GM12801 (cell line): ENCODE results near the gene ALG6.

ENCODE experiments used
- TF ChIP-seq, protein P1 (sequence below): IDR thresholded peaks from one replicate; pipeline ENCODE4 v1.5.1; 2011; ENCODE audit warnings: control low read depth; ENCODE audit not compliant: insufficient read length; ENCODE audit errors: extremely low read depth

Gene ALG6

DNA sequence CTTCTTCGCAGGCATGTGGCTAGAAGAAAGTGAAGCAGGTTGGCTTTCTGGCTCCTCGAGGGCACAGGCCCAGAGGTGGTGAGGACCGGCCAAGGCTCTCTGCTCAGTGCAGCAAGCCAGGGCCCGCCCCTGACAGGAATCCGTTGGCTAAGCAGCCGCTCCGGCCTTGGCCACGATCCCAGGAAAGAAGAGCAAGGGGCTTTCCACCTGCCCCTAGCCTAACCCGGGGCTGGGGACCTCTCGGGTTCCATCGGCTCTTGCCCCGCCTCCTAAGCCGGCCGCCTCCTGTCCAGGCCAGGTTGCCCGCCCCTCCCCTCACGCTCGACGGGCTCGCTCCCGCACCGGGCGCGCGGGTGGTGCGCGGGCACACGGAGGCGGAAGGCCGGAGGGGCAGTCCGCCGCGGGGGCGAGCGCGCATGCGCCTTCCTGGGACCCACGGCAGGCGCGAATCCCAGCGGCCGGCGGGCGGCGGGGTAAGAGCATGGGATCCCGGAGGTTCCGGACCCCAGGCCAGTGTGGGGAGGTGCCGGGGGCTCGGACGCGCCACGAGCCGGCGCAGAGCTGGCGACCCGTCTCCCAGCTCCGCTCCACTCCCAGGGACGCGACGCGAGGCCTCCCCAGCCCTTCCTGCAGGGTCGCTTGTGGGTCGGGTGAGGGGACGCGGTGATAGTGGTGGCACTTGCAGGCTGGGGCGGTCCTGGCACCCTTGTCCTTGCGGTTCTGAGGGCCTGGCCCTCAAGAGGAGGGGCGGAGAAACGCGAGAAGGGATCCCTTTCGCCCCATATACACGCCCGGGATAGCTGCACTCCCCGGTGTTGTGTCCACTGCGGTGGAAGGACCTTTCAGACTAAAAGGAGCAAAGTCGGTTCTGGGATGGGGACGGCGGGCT lies at the start of gene ALG6:
TSS of gene ALG6 (plus strand) at position 413 of the 889 bp plus-strand sequence. CDS start 3,351 bp downstream, outside the sequence.
- TF ChIP-seq, protein P1, sequence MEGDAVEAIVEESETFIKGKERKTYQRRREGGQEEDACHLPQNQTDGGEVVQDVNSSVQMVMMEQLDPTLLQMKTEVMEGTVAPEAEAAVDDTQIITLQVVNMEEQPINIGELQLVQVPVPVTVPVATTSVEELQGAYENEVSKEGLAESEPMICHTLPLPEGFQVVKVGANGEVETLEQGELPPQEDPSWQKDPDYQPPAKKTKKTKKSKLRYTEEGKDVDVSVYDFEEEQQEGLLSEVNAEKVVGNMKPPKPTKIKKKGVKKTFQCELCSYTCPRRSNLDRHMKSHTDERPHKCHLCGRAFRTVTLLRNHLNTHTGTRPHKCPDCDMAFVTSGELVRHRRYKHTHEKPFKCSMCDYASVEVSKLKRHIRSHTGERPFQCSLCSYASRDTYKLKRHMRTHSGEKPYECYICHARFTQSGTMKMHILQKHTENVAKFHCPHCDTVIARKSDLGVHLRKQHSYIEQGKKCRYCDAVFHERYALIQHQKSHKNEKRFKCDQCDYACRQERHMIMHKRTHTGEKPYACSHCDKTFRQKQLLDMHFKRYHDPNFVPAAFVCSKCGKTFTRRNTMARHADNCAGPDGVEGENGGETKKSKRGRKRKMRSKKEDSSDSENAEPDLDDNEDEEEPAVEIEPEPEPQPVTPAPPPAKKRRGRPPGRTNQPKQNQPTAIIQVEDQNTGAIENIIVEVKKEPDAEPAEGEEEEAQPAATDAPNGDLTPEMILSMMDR: no peak

DNA sequence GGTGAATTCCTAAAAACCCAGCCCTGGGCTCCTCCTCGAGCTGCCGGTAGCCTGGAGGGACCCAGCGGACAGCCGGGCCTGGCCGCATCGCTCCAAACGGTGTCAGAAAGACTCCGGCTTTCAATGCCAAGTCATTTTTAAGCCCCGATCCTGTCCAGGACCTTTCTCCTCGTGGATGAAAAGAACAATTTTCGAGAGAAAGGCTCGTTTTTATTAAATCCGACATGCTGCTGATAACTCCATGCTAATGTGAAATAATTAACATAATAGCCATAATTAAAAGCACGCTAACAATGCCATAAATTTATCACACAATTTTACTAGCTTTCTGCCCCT lies 49.6 kb upstream of the ALG6 start:
- TF ChIP-seq, protein P1: no peak

DNA sequence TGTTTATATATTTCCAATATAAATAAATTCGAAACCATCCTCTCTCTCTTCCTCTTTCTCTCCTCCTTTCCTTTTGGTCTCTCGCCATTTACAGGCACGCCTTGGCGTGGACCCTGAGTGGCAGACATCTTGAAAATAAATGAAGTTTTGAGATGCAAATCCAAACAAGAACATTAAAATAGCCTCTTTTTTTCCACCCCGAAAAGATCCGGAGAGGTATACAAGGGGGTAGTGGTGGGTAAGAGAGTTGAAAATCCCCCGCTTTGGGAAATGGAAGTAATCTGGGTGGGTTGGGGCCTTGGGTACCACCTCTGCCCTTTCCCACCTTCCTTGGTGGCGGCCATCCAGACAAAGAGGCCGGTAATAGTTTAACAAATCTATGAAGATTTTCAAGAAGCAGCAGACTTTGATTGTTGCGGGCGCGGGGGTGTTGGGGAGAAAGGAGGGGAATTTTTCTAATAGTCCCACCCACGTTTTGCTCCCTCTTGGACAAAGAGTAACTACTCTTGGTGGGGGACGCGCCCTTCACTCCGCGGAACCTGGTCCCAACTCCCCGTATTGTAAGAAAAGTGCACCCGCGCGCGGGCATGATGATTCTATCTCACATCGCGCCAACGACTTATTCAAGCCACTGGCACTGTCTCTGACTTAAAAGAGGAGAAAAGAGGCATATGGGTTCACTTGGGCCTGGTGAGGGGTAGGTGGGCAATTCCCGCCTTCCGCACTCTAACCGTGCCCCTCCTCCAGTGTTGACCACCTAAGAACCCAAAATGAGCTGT lies 49.0 kb upstream of the ALG6 start:
- TF ChIP-seq, protein P1: no peak

DNA sequence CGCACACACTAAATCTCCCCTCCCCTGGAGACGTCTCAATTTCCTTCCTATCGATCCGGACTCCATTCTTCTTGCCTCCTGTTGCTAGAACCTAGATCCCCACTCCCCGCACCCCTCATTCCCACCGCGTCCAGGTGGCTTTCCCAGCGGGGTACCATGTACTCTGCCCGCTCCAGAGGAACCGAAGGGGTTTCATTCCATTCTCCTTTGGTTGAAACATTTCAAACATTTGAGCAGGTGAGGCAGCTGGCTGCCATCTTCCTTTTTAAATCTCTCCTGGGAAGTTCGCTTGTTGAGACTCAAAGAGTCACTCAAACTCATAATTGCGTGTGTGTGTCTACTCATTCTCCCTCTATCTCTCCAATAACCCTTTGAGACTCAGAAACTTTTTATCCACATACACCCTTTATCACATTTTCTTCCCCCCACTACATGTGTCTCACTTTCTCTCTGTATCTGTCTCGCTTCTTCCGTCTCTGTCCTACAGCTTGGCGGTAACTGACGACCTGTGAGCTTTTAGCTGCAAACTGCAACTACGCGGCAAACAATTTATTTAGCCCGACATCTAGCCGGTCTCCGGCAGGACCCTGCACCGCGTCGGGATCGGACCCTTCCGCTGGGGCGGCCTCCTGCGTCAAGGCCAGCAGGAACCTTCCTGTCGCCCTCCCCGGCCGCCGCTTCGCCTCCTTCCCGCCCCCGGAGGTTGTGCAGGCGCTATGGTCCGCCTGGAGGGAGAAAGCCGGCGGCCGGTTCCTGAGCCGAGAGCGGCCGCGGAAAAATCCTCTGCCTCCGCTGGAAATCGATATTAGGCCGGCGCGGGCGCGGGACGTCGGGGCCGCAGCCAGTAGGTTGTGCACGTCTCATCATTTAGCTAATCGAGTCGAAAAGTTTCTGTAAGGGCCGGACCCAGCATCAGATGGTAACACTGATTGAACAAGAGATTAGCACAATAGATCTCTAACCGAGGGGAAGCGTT lies 48.1 kb upstream of the ALG6 start:
- TF ChIP-seq, protein P1: no peak

DNA sequence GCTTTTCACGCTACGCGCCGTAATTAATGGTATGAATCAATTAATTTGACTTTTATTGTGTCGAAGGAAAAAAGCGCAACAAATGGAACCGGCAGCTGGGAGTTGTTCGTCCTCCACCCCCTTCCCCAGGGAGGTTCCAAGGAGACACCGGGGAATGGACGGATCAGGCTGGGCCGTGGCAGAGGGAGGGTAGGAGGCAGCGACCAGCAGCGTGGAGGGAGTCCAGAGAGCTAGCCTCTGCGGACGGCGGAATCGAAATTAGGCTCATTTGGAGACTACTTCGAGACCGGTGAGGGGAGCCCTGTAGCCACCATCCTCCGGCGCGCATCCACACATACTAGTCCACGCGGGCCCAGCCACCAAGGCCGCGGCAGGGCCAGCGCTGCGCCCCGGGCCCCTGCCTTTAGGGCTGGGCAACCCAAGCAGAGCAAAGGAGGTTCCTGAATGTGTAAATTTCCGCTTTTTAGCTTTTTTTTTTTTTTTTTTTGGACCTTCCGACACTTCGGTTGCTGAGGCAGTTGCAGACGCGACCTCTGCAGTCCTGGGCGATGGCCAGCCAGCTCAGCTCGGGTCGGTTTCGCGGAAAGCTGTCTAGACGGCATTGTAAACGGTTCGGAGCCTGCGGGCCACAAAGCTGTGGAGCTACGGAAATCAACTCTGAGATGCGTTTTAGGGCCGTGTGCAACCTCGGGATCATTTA lies 47.3 kb upstream of the ALG6 start:
- TF ChIP-seq, protein P1: no peak

DNA sequence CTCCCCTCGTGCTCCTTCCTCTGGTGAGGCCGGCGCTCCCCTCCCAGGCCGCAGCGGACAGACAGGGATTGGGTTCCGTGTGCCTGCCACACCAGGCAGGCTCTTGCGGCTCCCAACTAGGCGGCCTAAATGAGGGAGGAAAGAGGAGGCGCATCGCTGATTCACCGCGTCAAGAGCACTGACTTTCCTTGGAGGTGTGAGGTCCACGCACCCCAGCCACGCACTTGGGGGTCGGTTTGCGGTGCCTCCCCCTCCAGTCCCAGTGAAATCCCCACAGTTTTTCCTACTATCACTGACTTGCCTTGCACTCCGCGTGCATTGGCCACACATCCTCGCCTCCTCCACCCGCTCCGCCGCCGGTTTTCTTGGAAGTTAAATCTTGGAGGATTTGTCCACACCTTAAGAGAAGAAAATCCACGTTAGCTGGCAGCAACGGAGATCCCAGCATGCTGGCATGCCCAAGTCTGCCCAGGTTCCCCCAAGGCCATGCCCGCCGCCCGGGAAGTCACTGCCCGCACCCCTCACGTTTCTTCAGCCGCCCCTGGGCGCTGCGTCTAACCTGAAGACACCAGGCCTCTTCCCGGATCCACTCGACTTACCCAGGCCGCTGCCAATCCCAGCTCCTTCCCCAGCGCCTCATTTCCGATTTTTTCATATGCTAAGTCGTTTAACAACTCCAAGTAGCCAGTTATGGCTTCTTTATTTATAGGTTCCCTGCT lies 46.2 kb upstream of the ALG6 start:
- TF ChIP-seq, protein P1: no peak
